Measurements from ENCODE around the gene RETSAT. TPM values are rescaled to one million over a fixed set of nuclear protein-coding genes. Genes with fewer than 3 reads are reported as not detected.

Gene RETSAT
- total and polyA plus RNA-seq, 2 donors (not counting 1 experiment from before 2014, with no cell fraction given), result 13.0 to 28.1 TPM

- no peaks in the 10 kb centered on the region for H3K9me3 Mint-ChIP-seq (ENCODE audit: insufficient read depth)
- ATAC-seq (ENCODE audit: low read depth) (no peak), DNase-seq (no peak)
- H3K4me1 Mint-ChIP-seq, result peaks cover 31% of the 10 kb centered on the region
- no peaks in the 10 kb centered on the region for H3K27me3 Mint-ChIP-seq
- CTCF ChIA-PET, result interaction anchor here (0.6 to 7.9 kb wide), 4 partner anchors 20 to 158 kb away, joined by 3 to 182 read pairs (median 36); partner anchors contain the start of gene SH2D6
- Histone ChIP-seq H3K4me1 (ENCODE audit: control insufficient read depth in 2 of 2, insufficient read depth in 2 of 2, low read length in 2 of 2) (peaks cover 25 to 26% of the 10 kb centered on the region in 2 donors), H3K9me3 (ENCODE audit: control extremely low read depth in 1 of 3, control insufficient read depth in 2 of 3, insufficient read depth in 1 of 3, low read length in 2 of 3) (no peaks in the 10 kb centered on the region), H3K36me3 (replicated peaks in 1 of 2; ENCODE audit: control extremely low read depth in 1 of 2, control insufficient read depth in 1 of 2, extremely low read depth in 1 of 2, insufficient read depth in 2 of 2, low read length in 1 of 2) (peaks cover 1 to 74% of the 10 kb centered on the region in 2 experiments), H3K79me2 (ENCODE audit: control insufficient read depth, insufficient read depth, low read length) (no peaks in the 10 kb centered on the region), H3K4me3 (ENCODE audit: control extremely low read depth in 1 of 5, extremely low read depth in 1 of 5, insufficient read depth in 1 of 5, low read depth in 2 of 5, low read length in 4 of 5) (no peak overlapping the region), H2AFZ (ENCODE audit: insufficient read depth, low read depth, low read length, poor library complexity, severe bottlenecking) (no peak overlapping the region), H4K20me1 (ENCODE audit: control insufficient read depth, insufficient read depth, low read length, poor library complexity, severe bottlenecking) (no peaks in the 10 kb centered on the region), H3K27me3 (replicated peaks in 1 of 4; ENCODE audit: control extremely low read depth in 1 of 4, control insufficient read depth in 3 of 4, insufficient read depth in 4 of 4, low read length in 3 of 4) (no peaks in the 10 kb centered on the region), H3K9ac (ENCODE audit: low read length) (no peak overlapping the region), H3K27ac (ENCODE audit: low read length in 2 of 2) (peak overlapping the region; percentile 7 to 68), H3K4me2 (replicated peaks; ENCODE audit: low read depth, low read length, poor library complexity, severe bottlenecking) (no peak overlapping the region)
- no peak overlapping the region for H3K4me3 Mint-ChIP-seq
- POLR2A ChIA-PET, result interaction anchor here (0.6 to 1.0 kb wide), 2 partner anchors 15 to 167 kb away, joined by 4 to 6 read pairs; partner anchors contain the start of gene GGCX
- TF ChIP-seq, protein P1, sequence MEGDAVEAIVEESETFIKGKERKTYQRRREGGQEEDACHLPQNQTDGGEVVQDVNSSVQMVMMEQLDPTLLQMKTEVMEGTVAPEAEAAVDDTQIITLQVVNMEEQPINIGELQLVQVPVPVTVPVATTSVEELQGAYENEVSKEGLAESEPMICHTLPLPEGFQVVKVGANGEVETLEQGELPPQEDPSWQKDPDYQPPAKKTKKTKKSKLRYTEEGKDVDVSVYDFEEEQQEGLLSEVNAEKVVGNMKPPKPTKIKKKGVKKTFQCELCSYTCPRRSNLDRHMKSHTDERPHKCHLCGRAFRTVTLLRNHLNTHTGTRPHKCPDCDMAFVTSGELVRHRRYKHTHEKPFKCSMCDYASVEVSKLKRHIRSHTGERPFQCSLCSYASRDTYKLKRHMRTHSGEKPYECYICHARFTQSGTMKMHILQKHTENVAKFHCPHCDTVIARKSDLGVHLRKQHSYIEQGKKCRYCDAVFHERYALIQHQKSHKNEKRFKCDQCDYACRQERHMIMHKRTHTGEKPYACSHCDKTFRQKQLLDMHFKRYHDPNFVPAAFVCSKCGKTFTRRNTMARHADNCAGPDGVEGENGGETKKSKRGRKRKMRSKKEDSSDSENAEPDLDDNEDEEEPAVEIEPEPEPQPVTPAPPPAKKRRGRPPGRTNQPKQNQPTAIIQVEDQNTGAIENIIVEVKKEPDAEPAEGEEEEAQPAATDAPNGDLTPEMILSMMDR (IDR thresholded peaks at IDR 0.05), result no peak
- no peak for TF ChIP-seq EZH2 (IDR thresholded peaks at IDR 0.05; ENCODE audit: borderline replicate concordance, insufficient read depth, low read depth, low read length, poor library complexity, severe bottlenecking)
- H3K27ac Mint-ChIP-seq, result peak overlapping the region; percentile 69
- intact Hi-C loops (cut with micrococcal nuclease), result loop anchor here (5.0 kb wide), 2 partner anchors 67 to 208 kb away; partner anchors contain the start of genes TGOLN2 and TMEM150A
- WGBS (ENCODE audit: insufficient coverage), result 100% methylated on average over 4 of the region's 4 CpGs
Measured at GRCh38 chr2:85394261-85394681, 39.9 kb upstream of the RETSAT start.

GRCh38 chr2:85393836-85394235, 39.5 kb upstream of the RETSAT start:
- Histone ChIP-seq H3K4me3 (ENCODE audit: control extremely low read depth in 1 of 5, extremely low read depth in 1 of 5, insufficient read depth in 1 of 5, low read depth in 2 of 5, low read length in 4 of 5) (no peak overlapping the region), H3K9ac (ENCODE audit: low read length) (no peak overlapping the region), H4K20me1 (ENCODE audit: control insufficient read depth, insufficient read depth, low read length, poor library complexity, severe bottlenecking) (no peaks in the 10 kb centered on the region), H2AFZ (ENCODE audit: insufficient read depth, low read depth, low read length, poor library complexity, severe bottlenecking) (no peak overlapping the region), H3K36me3 (replicated peaks in 1 of 2; ENCODE audit: control extremely low read depth in 1 of 2, control insufficient read depth in 1 of 2, extremely low read depth in 1 of 2, insufficient read depth in 2 of 2, low read length in 1 of 2) (peaks cover 1 to 70% of the 10 kb centered on the region in 2 experiments), H3K4me2 (replicated peaks; ENCODE audit: low read depth, low read length, poor library complexity, severe bottlenecking) (no peak overlapping the region), H3K27me3 (replicated peaks in 1 of 4; ENCODE audit: control extremely low read depth in 1 of 4, control insufficient read depth in 3 of 4, insufficient read depth in 4 of 4, low read length in 3 of 4) (no peaks in the 10 kb centered on the region), H3K27ac (ENCODE audit: low read length in 2 of 2) (peak overlapping the region; percentile 68 to 81), H3K9me3 (ENCODE audit: control extremely low read depth in 1 of 3, control insufficient read depth in 2 of 3, insufficient read depth in 1 of 3, low read length in 2 of 3) (no peaks in the 10 kb centered on the region), H3K79me2 (ENCODE audit: control insufficient read depth, insufficient read depth, low read length) (no peaks in the 10 kb centered on the region), H3K4me1 (ENCODE audit: control insufficient read depth in 2 of 2, insufficient read depth in 2 of 2, low read length in 2 of 2) (peaks cover 25 to 26% of the 10 kb centered on the region in 2 donors)
- CTCF ChIA-PET, result interaction anchor here (2.4 to 7.9 kb wide), 4 partner anchors 11 to 158 kb away, joined by 6 to 182 read pairs (median 56); partner anchors contain the start of gene SH2D6
- H3K4me3 Mint-ChIP-seq, result no peak overlapping the region
- 100% methylated on average over 4 of the region's 4 CpGs for WGBS (ENCODE audit: insufficient coverage)
- H3K4me1 Mint-ChIP-seq, result peaks cover 31% of the 10 kb centered on the region
- POLR2A ChIA-PET, result interaction anchor here (1.0 to 1.8 kb wide), 2 partner anchors 15 to 20 kb away, joined by 4 to 12 read pairs; no protein-coding TSS in a partner anchor
- H3K27me3 Mint-ChIP-seq, result no peaks in the 10 kb centered on the region
- no peaks in the 10 kb centered on the region for H3K9me3 Mint-ChIP-seq (ENCODE audit: insufficient read depth)
- intact Hi-C loops (cut with micrococcal nuclease), result loop anchor here (2.0 to 5.0 kb wide), 3 partner anchors 67 to 208 kb away; partner anchors contain the start of genes MAT2A, TGOLN2 and TMEM150A
- TF ChIP-seq, protein P1 (IDR thresholded peaks at IDR 0.05), result no peak
- no peak for TF ChIP-seq EZH2 (IDR thresholded peaks at IDR 0.05; ENCODE audit: borderline replicate concordance, insufficient read depth, low read depth, low read length, poor library complexity, severe bottlenecking)
- DNase-seq (no peak), ATAC-seq (ENCODE audit: low read depth) (no peak)
- H3K27ac Mint-ChIP-seq, result peak overlapping the region; percentile 69
